ENCODE results near the gene UBL5.

Gene UBL5

GRCh38 chr19:9857076-9857721 is 29.5 kb downstream of the UBL5 start:
- DNase-seq: no peak

- DNase-seq: no peak
Observed at GRCh38 chr19:9857920-9858746, 30.4 kb downstream of the UBL5 start.

GRCh38 chr19:9858766-9859165 is 31.0 kb downstream of the UBL5 start:
- DNase-seq: no peak

- no peak for DNase-seq
Observed at GRCh38 chr19:9860407-9860806, 32.7 kb downstream of the UBL5 start.

- no peak for DNase-seq
Observed at GRCh38 chr19:9861503-9861902, 33.8 kb downstream of the UBL5 start.

DNA sequence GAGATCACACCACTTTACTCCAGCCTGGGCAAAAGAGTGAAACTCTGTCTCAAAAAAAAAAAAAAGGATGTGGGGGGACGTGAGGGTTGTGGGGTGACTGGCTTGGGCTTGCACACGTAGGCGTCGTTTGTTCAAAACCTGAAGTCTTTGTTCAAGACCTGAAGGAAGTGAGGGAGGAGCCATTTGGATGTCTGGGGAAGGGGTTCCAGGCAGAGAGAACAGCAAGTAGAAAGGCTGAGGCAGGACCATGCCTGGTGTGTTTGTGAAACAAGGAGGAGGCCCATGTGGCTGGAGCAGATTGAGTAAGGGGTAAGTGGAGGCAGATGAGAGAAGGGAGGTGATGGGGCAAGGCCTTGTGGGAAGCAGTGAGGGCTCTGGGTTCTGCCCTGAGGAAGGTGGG is 35.2 kb downstream of the UBL5 start:
- no peak for DNase-seq

DNA sequence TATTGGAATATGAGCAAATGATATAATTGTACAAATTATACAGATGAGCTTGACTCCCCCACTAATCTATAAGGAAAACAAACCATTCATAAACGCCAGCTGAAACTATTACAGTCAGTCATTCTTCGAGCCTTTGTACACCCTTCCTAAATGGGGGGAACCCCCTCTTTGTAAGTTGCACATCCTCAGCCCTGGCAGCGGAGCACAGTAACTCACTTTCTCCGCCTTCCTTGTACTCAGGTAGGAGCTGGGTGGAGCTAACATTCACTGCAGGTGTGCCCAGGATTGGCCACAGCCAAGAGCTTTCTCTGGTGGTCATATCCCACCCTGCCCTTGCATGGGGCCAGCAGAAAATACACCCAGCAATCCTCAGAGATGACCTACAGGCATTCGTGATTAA is 36.0 kb downstream of the UBL5 start:
- no peak for DNase-seq

DNA sequence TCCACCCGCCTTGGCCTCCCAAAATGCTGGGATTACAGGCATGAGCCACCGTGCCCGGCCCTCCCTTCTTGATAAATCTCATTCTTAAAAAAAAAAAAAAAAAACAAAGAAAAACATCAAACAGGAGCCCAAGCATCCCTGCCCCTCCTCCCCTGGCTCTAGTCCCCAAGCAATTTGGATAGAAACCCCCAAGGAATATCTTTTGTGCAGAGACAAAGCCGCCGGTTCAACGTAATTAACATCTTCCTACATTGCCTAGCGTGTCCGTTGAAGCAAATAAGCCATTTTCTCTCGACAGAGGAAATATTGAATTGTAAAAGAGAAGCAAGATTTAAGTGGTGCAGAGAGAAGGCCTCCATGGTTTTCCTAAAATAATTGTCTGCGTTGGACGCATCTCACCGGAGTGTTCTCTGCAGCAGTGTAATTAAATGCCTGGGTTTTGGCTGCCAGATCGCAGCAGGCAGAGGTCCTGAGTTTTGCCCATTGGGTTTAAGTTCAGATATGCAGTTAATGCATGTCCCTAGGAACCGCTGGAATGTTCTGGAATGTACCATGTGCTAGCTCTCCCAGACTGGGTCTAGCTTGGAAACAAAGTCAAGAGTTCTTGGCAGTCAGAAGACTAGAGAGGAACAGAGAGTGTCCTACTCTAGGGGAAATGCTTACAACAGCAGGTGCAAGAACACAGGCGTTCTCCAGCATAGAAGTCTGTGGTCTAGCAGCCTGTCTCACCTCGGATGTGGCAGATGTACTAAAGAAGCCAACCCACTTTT is 38.2 kb downstream of the UBL5 start:
- DNase-seq: no peak

DNA sequence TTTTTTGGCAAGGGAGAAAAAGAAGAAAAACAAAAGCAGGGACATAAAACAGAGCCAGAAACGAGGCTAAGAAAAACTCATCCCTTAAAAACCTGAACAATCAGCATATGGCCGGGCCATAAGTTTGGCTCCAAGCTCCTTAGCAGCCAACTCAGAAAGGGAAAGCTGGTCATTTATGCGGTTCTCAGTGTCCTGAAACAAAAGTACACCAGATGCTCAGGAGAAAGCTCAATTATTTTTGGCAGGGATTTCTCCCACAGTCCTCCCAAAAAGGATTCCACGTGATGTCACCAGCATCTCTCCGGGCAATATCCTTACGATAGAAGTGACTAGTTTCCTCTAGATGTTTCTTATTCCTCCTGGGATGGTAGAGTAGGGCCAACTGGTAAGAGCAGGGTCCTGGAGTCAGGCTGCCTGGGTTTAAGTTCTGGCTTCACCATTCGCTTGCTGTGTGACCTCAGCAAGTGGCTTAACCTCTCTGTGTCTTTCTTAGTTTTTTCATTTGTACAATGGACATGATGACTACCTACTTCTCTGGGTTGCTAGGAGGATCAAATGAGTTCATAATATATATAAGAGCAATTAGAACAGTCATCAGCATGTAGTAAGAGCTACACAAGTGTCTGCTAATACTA is 41.4 kb downstream of the UBL5 start:
- DNase-seq: no peak

- DNase-seq: no peak
Observed at GRCh38 chr19:9871626-9872338, 44.1 kb downstream of the UBL5 start.

DNA sequence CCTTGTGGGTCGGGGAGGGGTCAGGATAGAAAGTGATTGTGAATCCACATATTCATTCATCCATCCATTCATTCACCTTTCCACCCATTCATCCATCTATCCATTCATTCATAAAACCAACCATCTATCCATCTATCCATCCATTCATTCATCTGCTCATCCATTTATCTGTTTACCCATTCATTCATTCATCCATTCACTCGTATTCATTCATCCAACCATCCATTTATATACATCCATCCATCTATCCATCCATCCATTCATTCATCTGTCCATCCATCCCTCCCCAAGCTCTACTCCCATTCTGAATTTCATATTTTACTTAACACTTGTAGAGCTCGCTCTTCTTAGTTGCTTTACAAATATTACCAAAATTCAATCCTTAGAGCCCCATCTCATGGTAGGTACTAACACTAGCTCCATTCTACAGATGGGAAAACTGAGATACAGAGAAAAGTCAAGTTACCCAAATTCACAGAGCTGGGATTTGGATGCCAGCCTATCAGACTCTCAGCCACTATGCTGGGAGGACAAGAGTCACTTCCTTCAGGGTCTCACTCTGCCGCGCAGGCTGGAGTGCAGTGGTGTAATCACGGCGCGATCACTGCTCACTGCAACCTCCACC is 45.0 kb downstream of the UBL5 start:
- DNase-seq: no peak

GRCh38 chr19:9875031-9875627 is 47.4 kb downstream of the UBL5 start:
- no peak for DNase-seq

DNA sequence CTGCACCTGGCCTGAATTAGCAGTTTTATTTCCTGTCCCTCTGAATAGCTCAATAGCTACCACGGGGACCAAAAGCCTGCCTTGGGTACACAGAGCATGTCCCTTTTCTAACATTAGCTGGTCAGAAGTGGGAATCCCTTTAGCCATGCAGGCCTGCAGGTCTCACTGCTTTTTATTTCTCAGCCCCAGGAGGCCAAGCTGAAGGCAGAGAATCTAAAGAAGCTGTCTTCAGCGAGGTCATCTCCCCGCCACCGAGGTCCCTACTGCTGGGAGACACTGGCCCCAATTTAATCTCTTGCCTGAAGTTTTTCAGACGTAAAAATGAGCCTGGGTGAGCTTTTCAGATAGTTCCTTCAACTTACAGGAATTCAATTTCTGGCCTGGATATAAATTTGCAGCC is 48.1 kb downstream of the UBL5 start:
- DNase-seq: no peak

- no peak for DNase-seq
Observed at GRCh38 chr19:9877780-9878510, 50.2 kb downstream of the UBL5 start.

GRCh38 chr19:9878511-9879196 is 50.9 kb downstream of the UBL5 start:
- DNase-seq: no peak
